ENCODE data around the gene SHISA8. TPM values are rescaled to one million over a fixed set of nuclear protein-coding genes. Genes with fewer than 3 reads are reported as not detected.
A peak's percentile ranks its signal among the peaks of the same experiment; 100 is the strongest.

SHISA8 gene
- total RNA-seq, 2 experiments from 2014 or later: 0.56 to 0.60 TPM

DNA sequence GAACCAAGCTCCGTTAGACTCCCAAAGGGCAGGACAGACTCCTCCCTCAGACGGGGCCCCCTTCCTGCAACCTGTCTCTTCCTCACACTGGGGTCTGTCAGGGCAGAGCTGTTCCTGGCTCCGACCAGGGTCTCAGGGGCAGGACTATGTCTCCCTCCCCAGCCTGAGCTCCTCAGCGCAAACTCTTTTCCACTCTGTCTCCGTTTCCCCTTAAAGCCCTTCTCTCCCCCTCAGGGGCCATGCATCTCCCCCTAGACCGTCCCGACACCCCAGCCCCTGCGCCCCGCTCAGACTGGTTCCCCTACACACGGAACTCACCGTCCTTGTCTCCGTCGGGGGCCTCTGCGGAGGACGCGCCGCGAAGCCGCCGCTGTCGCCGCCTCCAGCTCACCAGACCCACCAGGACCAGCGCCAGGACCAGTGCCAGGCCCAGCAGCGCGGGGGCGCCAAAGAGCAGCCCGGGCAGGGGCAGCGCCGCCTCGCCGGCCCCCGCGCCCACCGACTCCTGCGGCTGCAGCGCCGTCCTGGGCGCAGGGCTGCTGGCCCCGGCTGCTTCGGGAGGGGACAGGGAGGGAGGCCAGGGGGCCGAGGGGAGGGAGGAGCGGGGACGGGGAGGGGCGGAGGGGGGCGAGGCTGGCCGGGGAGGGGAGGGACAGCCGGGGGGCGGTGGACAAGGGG, 11.0 kb upstream of the SHISA8 start:
- Mint-ChIP-seq H3K36me3 (ENCODE audit: low read depth) (no peaks in the 10 kb centered on the region), H3K4me3 (peak overlapping the region; percentile 80), H3K9me3 (no peaks in the 10 kb centered on the region), H3K4me1 (ENCODE audit: low read depth) (peaks cover 7% of the 10 kb centered on the region), H3K27me3 (peaks cover 9% of the 10 kb centered on the region), H3K27ac (peak overlapping the region; percentile 55)
- intact Hi-C loops (cut with DNase I, micrococcal nuclease): loop anchor here in 1 of 2 experiments (2.0 kb wide), 1 partner anchor 15 kb away; no protein-coding TSS in a partner anchor
- Histone ChIP-seq H3K9me3 (ENCODE audit: control insufficient read depth in 1 of 2, insufficient read depth in 1 of 2, low read length in 2 of 2) (no peaks in the 10 kb centered on the region), H3K36me3 (ENCODE audit: insufficient read depth, low read length) (no peaks in the 10 kb centered on the region), H3K4me1 (ENCODE audit: insufficient read depth, low read length) (peaks cover 30% of the 10 kb centered on the region), H3K27ac (ENCODE audit: low read depth in 1 of 2, low read length in 2 of 2) (no peak overlapping the region), H3K27me3 (ENCODE audit: control insufficient read depth in 1 of 2, insufficient read depth in 2 of 2, low read length in 2 of 2) (peaks cover 0 to 9% of the 10 kb centered on the region in 2 experiments), H3K4me3 (ENCODE audit: low read length) (peak overlapping the region; percentile 45)
- DNase-seq: peak; percentile 59 to 88 (median 76)
- peak; percentile 84 for ATAC-seq (ENCODE audit: poor library complexity)
- POLR2A ChIA-PET: interaction anchor here (0.8 to 4.9 kb wide), 9 partner anchors 10 to 145 kb away, joined by 3 to 63 read pairs (median 8); partner anchors contain the start of genes CCDC134 and SREBF2
- TF ChIP-seq, protein P1, sequence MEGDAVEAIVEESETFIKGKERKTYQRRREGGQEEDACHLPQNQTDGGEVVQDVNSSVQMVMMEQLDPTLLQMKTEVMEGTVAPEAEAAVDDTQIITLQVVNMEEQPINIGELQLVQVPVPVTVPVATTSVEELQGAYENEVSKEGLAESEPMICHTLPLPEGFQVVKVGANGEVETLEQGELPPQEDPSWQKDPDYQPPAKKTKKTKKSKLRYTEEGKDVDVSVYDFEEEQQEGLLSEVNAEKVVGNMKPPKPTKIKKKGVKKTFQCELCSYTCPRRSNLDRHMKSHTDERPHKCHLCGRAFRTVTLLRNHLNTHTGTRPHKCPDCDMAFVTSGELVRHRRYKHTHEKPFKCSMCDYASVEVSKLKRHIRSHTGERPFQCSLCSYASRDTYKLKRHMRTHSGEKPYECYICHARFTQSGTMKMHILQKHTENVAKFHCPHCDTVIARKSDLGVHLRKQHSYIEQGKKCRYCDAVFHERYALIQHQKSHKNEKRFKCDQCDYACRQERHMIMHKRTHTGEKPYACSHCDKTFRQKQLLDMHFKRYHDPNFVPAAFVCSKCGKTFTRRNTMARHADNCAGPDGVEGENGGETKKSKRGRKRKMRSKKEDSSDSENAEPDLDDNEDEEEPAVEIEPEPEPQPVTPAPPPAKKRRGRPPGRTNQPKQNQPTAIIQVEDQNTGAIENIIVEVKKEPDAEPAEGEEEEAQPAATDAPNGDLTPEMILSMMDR (IDR thresholded peaks at IDR 0.05): peak; percentile 75
- CTCF ChIA-PET: interaction anchor here (0.7 to 2.9 kb wide), 20 partner anchors 9 to 229 kb away, joined by 3 to 63 read pairs (median 4); partner anchors contain the start of genes CENPM and SREBF2

DNA sequence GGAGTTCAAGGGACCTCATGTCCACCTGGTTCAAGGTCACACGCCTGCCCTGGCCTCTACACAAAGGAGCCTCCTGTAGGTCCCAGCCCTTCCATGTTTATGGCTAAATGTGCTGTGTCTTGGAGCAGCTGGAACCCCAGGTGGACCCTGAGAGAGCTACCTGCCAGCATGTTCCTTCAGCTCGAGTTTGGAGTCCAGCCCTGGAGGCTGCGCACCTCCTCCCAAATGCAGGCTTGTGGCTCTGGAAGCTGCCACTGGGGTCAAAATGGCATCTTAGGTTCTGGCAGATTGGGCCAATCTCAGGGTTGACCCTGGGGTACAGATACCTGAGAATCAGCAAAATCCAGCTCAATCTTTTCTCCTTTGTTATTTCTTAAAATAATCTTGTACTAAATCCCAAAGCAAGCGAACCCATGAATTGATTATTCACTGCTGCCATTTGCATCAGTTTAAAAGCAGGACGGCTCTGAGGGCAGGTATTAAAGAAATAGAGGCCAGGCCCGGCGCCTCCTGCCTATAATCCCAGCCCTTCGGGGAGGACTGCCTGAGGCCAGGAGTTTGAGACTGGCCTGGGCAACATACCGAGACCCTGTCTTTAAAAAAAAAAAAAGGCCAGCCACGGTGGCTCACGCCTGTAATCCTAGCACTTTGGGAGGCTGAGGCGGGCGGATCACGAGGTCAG, 8.9 kb upstream of the SHISA8 start:
- Histone ChIP-seq H3K9me3 (ENCODE audit: control insufficient read depth in 1 of 2, insufficient read depth in 1 of 2, low read length in 2 of 2) (no peaks in the 10 kb centered on the region), H3K4me1 (ENCODE audit: insufficient read depth, low read length) (peaks cover 44% of the 10 kb centered on the region), H3K27me3 (ENCODE audit: control insufficient read depth in 1 of 2, insufficient read depth in 2 of 2, low read length in 2 of 2) (peaks cover 0 to 9% of the 10 kb centered on the region in 2 experiments), H3K27ac (ENCODE audit: low read depth in 1 of 2, low read length in 2 of 2) (no peak overlapping the region), H3K4me3 (ENCODE audit: low read length) (no peak overlapping the region), H3K36me3 (ENCODE audit: insufficient read depth, low read length) (no peaks in the 10 kb centered on the region)
- intact Hi-C loops (cut with DNase I, micrococcal nuclease): no loop called here
- H3K36me3 Mint-ChIP-seq (ENCODE audit: low read depth): no peaks in the 10 kb centered on the region
- TF ChIP-seq, protein P1 (IDR thresholded peaks at IDR 0.05): no peak
- ChIA-PET POLR2A (interaction anchor here (0.6 to 1.9 kb wide), 3 partner anchors 16 to 147 kb away, joined by 3 to 6 read pairs (median 4); partner anchors contain the start of gene SREBF2), CTCF (no interaction called here)
- no peak for ATAC-seq (ENCODE audit: poor library complexity)
- no peaks in the 10 kb centered on the region for H3K9me3 Mint-ChIP-seq
- no peak for DNase-seq
- H3K27ac Mint-ChIP-seq: no peak overlapping the region
- peaks cover 9% of the 10 kb centered on the region for H3K27me3 Mint-ChIP-seq
- H3K4me3 Mint-ChIP-seq: no peak overlapping the region
- H3K4me1 Mint-ChIP-seq (ENCODE audit: low read depth): peaks cover 7% of the 10 kb centered on the region

DNA sequence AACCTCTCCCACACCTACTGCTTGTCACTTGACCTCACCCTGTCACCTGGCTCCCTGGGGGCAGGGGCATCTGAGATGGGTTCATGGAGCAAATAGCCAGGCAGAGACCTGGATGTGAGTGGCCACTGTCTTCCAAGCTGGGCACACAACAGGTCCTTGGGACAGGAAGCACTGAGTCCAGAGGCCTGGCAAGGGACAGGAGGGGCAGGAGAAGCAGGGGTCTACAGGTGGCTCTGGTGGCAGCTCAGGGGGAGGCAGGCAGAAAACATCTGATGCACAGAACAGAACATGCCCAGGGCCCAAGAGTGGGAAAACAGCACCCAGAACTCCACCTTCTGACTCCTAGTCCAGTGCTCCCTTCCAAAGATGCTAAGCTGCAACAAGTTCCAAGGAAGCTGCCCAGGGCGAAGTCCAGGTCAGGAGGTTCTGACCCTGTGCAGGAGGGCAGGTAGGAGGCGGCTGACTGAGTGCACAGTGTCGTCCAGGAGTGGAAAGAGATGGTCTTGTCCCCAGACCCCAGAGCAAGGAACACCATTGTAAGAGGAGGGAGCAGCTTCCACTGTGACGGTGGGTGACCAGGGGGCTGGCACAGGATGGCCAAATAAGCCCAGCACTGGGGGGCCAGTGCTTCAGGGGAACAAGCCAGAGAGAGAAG, 8.2 kb upstream of the SHISA8 start:
- Histone ChIP-seq H3K27me3 (ENCODE audit: control insufficient read depth in 1 of 2, insufficient read depth in 2 of 2, low read length in 2 of 2) (peaks cover 0 to 9% of the 10 kb centered on the region in 2 experiments), H3K9me3 (ENCODE audit: control insufficient read depth in 1 of 2, insufficient read depth in 1 of 2, low read length in 2 of 2) (no peaks in the 10 kb centered on the region), H3K27ac (ENCODE audit: low read depth in 1 of 2, low read length in 2 of 2) (no peak overlapping the region), H3K4me3 (ENCODE audit: low read length) (no peak overlapping the region), H3K36me3 (ENCODE audit: insufficient read depth, low read length) (no peaks in the 10 kb centered on the region), H3K4me1 (ENCODE audit: insufficient read depth, low read length) (peaks cover 44% of the 10 kb centered on the region)
- peaks cover 9% of the 10 kb centered on the region for H3K27me3 Mint-ChIP-seq
- no peak for ATAC-seq (ENCODE audit: poor library complexity)
- POLR2A ChIA-PET: interaction anchor here (1.1 to 1.9 kb wide), 2 partner anchors 17 to 90 kb away, joined by 3 to 6 read pairs; partner anchors contain the start of gene SREBF2
- H3K9me3 Mint-ChIP-seq: no peaks in the 10 kb centered on the region
- CTCF ChIA-PET: no interaction called here
- TF ChIP-seq, protein P1 (IDR thresholded peaks at IDR 0.05): no peak
- no peak overlapping the region for H3K4me3 Mint-ChIP-seq
- intact Hi-C loops (cut with DNase I, micrococcal nuclease): no loop called here
- no peaks in the 10 kb centered on the region for H3K36me3 Mint-ChIP-seq (ENCODE audit: low read depth)
- no peak for DNase-seq
- H3K27ac Mint-ChIP-seq: no peak overlapping the region
- H3K4me1 Mint-ChIP-seq (ENCODE audit: low read depth): peaks cover 9% of the 10 kb centered on the region
